ENCODE results near the gene LHFPL2.

Gene LHFPL2

DNA sequence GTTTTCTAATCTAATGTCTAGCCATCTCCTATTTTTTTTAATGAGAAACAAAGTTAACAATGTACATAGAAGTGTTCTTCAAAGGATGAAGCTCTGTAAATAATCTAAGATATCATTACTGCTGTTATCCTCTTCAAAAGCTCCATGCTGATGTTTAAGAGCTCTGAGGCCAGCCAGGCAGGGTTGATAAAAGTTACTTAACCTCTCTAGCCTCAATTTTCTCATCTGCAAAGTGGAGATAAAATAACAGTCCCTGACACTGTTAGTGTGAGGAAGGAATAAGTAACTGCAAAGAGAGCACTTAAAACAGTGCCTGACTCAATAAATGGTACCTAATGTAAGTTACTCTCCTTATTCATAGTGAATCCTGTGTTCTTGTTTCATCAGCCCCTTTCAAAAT lies 60.1 kb downstream of the LHFPL2 start:
- Histone ChIP-seq H3K27ac (replicated peaks) (peak overlapping the region; percentile 28; the same call in 1 of the 2 replicates), H3K27me3 (ENCODE audit: insufficient read depth, poor library complexity, severe bottlenecking) (no peaks in the 10 kb centered on the region), H3K4me3 (replicated peaks; ENCODE audit: insufficient read depth, low read length) (no peak overlapping the region)
- no peak for DNase-seq (ENCODE audit: low read depth in 1 of 2, low spot score in 1 of 2)
- TF ChIP-seq GABPA (IDR thresholded peaks at IDR 0.05; ENCODE audit: low read depth) (no peak), POLR2AphosphoS5 (IDR thresholded peaks at IDR 0.05; ENCODE audit: low read depth) (no peak), SPI1 (IDR thresholded peaks at IDR 0.05; ENCODE audit: borderline replicate concordance, low read depth) (no peak)
- TF ChIP-seq, protein P1, sequence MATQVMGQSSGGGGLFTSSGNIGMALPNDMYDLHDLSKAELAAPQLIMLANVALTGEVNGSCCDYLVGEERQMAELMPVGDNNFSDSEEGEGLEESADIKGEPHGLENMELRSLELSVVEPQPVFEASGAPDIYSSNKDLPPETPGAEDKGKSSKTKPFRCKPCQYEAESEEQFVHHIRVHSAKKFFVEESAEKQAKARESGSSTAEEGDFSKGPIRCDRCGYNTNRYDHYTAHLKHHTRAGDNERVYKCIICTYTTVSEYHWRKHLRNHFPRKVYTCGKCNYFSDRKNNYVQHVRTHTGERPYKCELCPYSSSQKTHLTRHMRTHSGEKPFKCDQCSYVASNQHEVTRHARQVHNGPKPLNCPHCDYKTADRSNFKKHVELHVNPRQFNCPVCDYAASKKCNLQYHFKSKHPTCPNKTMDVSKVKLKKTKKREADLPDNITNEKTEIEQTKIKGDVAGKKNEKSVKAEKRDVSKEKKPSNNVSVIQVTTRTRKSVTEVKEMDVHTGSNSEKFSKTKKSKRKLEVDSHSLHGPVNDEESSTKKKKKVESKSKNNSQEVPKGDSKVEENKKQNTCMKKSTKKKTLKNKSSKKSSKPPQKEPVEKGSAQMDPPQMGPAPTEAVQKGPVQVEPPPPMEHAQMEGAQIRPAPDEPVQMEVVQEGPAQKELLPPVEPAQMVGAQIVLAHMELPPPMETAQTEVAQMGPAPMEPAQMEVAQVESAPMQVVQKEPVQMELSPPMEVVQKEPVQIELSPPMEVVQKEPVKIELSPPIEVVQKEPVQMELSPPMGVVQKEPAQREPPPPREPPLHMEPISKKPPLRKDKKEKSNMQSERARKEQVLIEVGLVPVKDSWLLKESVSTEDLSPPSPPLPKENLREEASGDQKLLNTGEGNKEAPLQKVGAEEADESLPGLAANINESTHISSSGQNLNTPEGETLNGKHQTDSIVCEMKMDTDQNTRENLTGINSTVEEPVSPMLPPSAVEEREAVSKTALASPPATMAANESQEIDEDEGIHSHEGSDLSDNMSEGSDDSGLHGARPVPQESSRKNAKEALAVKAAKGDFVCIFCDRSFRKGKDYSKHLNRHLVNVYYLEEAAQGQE (IDR thresholded peaks at IDR 0.05; ENCODE audit: insufficient replicate concordance, low read depth): no peak
- TF ChIP-seq, protein P2, sequence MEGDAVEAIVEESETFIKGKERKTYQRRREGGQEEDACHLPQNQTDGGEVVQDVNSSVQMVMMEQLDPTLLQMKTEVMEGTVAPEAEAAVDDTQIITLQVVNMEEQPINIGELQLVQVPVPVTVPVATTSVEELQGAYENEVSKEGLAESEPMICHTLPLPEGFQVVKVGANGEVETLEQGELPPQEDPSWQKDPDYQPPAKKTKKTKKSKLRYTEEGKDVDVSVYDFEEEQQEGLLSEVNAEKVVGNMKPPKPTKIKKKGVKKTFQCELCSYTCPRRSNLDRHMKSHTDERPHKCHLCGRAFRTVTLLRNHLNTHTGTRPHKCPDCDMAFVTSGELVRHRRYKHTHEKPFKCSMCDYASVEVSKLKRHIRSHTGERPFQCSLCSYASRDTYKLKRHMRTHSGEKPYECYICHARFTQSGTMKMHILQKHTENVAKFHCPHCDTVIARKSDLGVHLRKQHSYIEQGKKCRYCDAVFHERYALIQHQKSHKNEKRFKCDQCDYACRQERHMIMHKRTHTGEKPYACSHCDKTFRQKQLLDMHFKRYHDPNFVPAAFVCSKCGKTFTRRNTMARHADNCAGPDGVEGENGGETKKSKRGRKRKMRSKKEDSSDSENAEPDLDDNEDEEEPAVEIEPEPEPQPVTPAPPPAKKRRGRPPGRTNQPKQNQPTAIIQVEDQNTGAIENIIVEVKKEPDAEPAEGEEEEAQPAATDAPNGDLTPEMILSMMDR (IDR thresholded peaks at IDR 0.05; ENCODE audit: insufficient read depth, low read length): no peak

DNA sequence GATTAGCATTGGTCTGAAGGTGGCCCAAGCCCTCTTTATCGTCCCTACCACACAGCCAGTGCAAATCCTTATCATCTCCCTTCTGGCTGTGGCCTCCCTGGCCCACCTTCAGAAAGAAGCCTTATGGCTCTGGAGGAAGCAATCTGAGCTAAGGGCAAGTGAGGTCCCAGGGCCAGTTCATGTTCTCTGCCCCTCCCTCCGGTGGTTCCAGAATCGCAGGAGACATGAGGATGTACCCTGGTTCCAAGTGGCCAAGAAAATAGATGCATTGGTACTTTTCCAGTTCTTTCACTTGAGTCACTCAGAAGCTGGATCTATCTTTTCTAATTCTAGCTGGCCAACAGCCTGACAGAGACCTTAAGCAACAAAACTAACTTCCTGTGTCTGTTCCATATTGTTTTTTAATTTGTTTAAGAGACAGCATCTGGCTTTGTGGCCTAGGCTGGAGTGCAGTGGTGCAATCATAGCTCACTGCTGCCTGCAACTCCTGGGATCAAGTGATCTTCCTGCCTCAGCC lies 60.7 kb downstream of the LHFPL2 start:
- TF ChIP-seq, protein P1 (IDR thresholded peaks at IDR 0.05; ENCODE audit: insufficient replicate concordance, low read depth): no peak
- peak in 1 of 2 experiments; percentile 48 for DNase-seq (ENCODE audit: low read depth in 1 of 2, low spot score in 1 of 2)
- Histone ChIP-seq H3K4me3 (replicated peaks; ENCODE audit: insufficient read depth, low read length) (no peak overlapping the region), H3K27ac (replicated peaks) (peak overlapping the region; percentile 14; the same call in 1 of the 2 replicates), H3K27me3 (ENCODE audit: insufficient read depth, poor library complexity, severe bottlenecking) (no peaks in the 10 kb centered on the region)

DNA sequence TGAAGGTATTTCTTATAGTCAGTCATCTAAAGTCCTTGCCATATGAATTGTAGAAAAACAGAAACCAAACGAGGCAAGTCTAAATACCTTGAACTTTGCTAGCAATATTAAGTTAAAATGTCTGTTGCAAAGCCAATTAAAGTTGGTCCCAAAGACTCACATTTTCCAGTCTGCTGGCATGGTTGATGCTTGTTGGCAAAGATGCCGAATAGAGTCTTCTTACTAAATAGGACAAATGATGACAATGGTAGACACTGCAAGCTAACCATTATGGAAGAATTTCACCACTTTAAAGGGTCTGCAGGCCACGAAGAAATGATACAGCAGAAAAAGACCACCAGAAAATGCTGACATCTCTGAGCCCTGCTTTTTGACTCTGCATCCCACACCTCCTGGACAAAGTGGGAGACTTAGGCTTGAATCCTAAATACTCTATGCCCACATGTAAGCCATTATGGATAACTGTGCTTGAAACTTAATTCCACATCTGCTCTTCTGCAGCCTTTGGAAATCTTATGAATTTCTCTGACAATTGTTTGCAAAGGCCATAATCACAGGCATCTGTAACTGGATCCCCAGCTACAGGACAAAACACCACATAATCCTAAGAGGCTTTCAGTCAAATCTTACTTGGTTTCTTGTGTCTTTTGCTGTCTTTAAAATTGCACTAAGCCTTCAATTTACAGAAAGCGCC lies 61.3 kb downstream of the LHFPL2 start:
- Histone ChIP-seq H3K27ac (replicated peaks) (0 out of 2 replicates have a peak overlapping the region, but pooled peaks have one; percentile 14), H3K27me3 (ENCODE audit: insufficient read depth, poor library complexity, severe bottlenecking) (no peaks in the 10 kb centered on the region), H3K4me3 (replicated peaks; ENCODE audit: insufficient read depth, low read length) (no peak overlapping the region)
- DNase-seq (ENCODE audit: low read depth in 1 of 2, low spot score in 1 of 2): no peak
- TF ChIP-seq, protein P2 (IDR thresholded peaks at IDR 0.05; ENCODE audit: insufficient read depth, low read length): no peak
- TF ChIP-seq GABPA (IDR thresholded peaks at IDR 0.05; ENCODE audit: low read depth) (no peak), POLR2AphosphoS5 (IDR thresholded peaks at IDR 0.05; ENCODE audit: low read depth) (no peak), SPI1 (IDR thresholded peaks at IDR 0.05; ENCODE audit: borderline replicate concordance, low read depth) (no peak)
- TF ChIP-seq, protein P1 (IDR thresholded peaks at IDR 0.05; ENCODE audit: insufficient replicate concordance, low read depth): no peak
